Stimulated activated naive CD4-positive, alpha-beta T cell (primary cell): ENCODE measurements around the gene WASF2.

Experiments
- DNase-seq, 6 experiments: peaks; one replicate each; lab custom pipeline; 2025; lab: John Stamatoyannopoulos, UW

The WASF2 gene

DNA sequence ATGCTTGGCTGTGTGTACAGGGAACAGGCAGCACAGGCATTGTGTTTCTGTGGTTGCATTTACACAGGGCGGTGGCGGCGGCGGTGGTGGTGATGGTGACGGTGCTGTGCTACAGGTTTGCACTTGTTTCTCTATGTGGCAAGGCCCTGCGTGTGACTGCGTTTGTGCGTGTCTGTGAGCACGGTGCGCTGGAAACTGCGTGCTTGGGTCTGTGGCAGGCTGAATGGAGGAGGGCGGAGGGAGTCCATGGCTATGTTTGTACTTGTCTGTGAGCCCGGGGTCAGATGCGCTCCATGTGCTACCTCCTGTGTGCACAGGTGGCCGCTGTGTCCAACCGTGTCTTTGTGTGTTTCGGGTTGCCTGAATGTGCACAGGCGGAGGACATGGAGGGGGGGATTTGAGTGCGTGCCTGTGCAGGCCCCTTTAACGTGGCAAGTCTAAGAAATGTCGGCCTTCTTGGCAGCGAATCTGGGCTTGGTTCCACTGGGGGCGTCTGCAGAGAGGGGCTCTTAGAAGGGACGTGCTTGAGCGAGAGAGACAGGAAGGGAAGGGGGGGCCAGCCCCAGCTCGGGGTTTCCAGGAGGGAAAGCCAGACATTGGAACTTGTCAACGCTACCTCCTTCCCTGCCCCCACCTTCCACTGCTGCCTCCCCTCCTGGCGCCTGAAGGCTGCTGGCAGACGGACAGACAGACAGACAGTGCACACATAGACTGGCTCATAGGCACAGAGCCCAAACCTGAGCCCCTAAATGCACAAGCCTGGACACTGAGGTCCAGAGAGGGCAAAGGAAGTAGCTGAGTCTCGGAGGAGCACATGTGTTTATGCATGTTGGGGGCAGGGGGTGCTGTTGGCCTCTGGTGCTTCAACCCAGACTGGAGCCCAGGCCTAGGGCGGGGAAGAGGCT is 32.7 kb upstream of the WASF2 start:
- peak; percentile 56 to 81 (median 74) for DNase-seq

DNA sequence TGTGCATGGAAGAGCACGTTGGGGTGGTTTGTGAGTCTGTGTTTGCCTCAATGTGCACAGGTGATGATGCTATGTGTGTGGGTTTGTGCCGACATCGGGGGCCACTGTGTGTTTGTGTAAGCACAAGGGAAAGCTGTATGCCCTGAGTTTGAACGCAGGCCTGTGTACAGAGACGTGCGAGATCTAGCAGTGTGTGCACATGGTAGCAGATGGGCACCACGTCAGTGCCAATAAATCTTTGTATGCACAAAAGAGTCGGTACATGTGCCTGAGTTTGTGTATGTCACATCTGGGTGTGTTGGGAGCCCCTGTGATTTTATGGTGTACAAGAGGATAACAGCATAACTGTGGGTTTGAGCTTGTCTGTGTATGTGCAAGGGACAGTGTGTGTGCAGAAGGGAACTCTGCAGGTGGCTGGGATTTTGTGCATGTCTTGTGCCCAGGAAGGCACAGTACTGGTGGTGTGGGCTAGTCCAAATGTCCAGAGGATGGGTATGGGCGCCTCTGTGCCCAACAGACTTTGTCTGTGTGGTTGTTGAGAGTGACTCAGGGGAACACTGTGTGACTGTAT is 32.0 kb upstream of the WASF2 start:
- DNase-seq = peak in 1 of 6 experiments; percentile 58

DNA sequence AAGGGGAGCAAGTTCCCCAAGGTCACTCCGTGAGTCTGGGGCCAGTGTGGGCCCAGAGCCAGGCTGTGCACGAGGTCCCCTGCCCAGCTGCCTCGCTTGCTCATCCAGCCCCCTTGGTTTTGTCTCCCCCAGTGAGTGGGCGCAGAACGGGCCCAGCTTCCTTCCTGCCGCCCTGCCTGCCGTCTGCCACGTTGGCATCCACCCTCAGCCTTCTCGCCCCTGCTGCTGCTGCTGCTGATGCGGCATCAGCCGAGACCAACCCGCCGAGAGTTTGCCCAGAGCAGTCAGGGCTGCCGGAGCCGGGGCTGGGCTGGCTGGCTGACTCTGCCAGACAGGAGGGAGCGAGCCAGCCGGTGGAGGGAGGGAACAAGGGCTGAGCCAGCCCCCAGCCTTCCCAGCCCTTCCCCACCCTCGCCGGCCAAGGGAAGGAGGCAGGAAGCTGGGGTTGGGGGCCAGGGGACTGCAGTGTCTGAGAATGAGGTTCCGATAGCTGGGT is 31.4 kb upstream of the WASF2 start:
- DNase-seq = peak; percentile 22 to 54 (median 38)

DNA sequence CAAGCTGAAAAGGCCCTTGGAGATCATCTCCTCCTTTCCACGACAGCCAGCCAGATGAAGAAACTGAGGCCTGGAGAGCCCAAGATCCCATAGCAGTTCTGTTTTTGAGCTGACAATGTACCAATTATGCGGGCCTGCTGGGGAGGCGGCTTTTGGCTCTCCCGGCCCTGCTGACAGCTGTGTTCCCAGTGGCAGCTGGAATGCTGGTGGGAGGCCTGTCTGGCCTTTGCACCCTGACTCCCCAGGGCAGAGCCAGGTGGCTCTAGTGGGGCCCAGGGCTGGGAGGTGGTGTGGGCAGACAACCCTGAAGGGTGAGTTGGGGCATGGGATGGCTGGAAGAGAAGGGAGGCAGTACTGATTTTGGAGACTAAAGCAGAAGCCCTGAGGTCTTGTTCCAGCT is 30.7 kb upstream of the WASF2 start:
- DNase-seq = no peak

DNA sequence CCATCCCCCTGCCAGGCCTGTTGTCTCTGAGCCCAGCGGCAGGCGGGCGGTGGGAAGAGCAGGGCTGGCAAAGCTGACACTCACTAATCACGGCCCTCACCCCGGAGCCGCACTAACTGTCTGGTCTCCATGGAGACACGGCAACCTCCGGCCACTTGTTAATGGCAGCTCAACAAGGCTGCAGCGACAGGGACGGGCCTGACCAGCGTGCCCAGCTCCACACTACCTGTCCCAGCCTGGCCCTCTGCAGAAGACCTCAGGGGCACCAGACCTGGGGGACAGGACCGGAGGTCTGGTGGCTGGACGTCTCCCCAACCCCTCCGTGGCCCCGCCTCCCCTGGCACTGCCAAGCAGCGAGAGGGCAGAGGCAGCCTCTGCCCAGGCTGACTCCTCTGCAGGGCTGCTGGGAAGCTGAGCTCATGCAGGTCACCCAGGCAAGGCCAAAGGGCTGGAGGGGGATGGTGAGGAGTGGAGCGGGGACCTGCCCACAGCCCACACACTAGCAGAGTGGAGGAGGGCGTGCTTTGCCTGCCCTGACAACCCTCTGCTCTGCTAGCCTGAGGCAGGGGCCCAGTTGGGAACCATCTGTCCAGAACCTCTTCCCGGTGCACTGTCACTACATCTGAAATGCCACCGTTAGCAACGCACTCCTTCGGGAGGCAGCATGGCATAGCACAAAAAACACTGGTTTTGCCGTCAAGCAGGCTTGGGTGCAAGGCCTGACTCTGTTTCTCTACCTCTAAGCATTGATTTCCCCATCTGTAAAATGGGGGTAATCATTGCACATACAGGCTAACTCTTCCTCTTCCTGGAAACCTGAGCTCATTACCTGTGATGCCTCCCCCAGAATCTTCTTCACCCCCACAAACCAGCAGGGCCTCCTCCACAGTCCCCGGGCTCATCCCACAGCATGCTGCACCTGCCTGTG is 29.6 kb upstream of the WASF2 start:
- no peak for DNase-seq

DNA sequence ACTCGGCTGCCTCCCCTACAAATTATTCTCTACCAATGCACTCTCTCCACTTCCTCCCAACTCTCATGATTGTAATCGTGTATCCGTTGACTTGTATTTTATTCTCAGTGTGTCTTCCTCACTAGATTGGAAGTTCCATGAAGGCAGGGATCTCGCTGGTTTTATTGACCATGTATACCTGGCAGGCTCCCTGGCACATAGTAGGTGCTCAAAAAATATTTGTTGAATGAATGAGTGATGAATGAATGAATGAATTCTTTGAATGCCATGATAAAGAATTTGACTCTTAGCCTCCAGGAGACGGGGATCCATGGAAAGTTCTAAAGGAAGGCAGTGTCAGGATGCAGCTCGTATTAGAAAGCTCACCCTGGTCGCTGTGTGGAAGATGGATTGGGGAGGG is 28.8 kb upstream of the WASF2 start:
- DNase-seq = no peak

DNA sequence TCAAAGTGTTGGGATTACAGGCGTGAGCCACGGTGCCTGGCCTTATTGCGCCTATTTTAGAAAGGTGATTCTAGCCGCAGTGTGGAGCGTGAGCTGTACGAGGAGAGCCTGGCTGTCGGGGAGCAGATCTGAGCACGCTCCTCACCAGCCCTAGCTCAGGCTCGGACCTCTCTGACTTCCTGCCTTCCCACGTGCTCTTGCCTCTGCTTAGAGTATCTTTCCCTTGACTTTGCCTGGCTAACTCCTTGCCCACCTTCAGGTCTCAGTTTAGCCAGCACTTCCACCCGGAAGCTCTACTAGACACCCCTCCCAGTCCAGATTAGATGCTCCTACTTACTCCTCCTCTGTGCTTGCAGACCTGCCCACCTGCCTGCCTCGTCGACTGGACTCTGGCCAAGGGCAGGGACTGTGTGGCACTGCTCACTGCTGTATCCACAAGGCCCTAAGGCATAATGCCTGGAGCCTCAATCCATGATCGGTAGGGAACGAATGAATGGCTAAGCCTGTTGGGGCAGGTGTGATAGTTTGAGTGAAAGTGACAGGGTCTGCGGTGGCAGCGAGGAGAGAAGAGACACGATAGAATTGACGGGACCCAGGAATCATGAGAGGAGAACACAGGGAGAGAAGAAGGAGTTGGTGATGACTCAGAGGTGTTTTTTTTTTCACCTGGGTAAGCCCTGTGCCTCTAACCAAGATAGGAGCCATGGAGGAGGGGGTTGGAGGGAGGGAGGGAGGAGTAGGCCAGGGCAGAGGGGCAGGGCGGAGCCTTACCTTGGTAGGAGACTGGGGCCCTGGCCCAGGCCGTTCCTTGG is 28.1 kb upstream of the WASF2 start:
- no peak for DNase-seq

DNA sequence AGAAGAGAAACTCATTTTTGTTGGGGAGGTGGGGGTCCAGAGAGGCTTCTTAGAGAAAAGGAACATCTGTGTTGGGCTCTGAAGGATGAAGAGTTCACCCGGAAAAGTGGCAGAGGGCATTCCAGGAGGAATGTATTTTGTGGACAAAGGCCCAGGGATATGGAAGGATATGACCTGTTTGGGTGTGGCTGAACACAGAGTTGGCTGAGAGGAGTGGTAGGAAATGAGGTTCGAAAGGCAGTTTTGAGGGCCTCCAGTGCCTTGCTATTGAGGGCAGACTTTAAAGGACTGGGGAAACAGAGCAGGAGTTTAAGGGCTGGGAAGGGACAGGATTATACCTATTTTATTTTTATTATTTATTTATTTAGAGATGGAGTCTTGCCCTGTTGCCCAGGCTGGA is 27.3 kb upstream of the WASF2 start:
- DNase-seq = no peak

DNA sequence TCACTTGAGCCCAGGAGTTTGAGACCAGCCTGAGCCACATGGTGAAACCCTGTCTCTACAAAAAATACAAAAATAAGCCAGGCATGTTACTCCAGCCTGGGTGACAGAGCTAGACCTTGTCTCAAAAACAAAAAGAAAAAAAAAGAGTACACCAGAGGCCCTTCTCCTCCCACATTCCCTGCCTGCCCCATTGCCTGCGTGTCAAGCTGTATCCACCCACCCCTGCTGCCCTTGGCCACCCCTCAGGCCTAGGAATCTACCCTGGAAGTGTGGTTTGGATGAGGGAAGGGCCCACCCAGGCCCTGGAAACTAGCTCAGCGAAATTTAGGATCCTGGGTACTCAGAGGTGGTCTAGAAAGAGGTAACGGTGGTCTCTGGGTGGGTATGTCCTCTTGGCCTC is 25.7 kb upstream of the WASF2 start:
- no peak for DNase-seq

DNA sequence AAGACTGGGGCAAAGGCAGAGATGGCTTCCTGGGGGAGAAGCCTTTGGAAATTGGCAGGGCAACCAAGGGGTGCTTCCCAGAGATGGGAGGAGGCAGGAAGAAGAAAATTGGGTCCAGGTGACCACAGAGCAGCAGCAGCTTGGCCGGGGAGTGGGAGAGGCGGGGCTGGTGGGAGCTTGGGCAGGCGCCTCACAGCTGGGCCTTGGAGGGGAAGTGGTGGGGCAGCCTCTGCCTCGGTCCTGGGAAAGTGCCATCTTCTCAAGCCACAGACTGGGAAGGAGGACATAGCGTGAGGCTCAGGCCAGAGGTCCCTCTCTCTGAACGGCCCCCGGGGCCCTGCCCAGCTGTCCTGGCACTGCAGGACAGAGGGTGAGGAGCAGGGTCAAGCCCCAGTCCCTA is 24.0 kb upstream of the WASF2 start:
- no peak for DNase-seq

DNA sequence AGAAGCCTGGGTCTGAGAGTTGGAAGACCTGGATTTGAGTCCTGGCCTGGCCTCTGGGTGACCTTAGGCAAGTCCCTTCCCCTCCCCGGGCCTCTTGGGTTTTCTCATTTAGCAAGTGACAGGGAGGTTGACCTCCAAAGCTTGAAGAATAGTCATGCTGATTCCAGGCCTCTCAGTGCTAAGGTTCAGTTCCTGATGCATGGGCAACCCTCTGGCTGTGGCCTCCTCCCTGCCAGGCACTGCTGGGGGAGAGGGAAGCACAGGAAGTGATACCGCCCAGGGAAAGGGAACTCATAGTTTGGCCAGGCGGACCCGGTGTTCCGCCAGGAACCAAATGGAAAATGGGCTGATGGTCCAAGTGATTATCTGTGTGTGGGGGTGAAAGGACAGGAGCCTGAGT is 23.6 kb upstream of the WASF2 start:
- DNase-seq = no peak

DNA sequence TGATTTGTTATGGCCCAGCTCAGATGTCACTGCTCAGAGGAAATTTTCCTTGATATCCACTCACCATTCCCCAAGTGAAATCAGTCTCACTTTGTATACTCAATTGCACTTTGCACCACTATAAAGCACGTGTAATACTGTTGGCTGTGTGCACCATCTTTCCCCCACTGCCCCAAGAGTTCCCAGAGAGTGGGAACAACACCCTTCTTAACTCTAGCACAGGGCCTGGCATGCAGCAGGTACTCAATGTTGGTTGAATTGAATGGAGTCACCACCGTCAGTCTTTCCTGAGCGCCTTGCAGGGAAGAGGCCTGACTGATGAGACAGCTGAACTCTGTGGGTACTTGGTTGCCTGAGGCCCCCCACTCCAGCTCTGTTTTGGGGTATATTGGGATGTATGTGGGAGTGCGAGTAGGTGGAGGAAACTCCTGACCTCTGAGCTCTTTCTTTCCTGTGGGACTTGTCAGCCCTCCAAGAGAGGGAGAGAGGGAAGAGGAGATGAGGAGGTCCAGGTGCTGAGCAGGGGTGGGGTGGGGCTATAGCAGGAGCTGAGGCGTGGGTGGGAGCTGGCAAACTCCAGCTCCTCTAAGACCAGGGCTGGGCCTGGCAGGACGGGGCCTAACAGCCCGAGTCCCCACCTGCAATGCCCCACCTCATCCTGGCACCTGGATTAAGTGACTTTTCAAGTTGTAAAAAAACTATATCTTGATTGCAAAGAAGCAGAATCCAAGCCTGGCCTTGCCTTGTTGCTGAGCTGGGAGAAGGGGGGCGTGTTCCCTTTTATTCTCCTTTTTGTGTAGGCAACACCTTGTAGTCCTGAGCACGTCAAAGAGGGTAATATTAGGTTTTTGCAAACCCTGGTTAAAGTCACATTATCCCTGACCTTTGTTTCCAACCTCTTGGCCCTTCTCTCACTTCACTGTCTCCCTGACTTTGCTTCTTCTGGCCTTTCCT is 19.4 kb upstream of the WASF2 start:
- no peak for DNase-seq

DNA sequence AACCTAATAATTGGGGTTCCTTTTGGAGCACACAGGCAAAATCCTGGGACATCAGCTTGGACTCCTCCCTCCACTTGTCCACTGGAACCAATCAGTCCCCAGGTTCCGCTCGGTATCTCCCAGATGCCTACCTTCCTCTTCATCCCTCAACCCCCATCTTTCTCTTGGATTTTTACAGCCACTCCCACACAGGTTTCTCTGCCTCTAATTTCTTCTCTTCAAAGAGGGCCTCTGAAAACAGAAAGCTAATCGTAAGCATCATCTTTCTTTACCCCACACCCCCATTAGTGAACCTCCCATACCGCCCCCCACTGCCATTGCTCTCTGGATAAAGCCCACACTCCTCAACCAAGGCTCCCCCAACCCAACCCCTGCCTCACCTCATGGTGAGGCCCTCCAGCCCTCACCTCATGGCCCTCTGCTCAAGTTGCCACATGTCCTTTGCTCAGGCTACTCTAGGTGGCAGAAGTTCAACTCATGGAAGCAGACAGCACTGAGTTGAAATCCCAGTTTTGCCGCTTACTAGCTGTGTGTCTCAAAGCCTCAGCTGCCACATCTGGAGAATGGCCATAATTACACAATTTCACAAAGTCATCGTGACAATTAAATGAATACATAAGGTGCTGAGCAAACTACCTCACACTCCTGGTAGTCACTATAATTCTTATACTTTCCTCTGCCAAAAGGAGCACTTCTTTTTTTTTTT is 18.1 kb upstream of the WASF2 start:
- DNase-seq = no peak

DNA sequence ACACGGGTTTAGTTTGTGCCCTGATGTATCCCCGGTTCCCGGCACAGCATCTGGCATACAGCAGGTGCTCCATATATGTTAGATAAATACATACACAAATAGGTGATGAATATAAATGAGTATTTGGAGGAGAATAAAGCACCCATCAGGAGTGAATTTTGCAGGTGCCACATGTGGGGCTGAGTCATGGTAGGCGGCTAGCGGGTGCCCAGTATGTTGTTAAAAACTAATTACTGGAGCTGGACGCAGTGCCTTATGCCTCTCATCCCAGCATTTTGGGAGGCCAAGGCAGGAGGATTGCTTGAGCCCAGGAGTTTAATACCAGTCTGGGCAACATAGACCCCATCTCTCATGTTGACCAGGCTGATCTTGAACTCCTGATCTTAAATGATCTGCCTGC is 16.7 kb upstream of the WASF2 start:
- DNase-seq = no peak

DNA sequence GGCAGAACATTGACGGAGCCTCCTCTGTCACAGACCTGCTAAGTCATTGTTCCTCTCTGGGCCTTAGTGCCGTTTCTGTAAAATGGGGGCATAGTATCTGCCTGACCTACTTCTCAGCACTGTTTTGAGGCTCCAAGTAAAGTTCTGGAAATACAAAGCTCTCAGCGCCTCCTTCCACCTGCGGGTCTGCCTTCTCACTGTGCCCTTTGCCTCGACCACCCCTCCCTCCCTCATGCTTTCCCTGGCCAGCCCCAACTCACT is 15.4 kb upstream of the WASF2 start:
- no peak for DNase-seq

DNA sequence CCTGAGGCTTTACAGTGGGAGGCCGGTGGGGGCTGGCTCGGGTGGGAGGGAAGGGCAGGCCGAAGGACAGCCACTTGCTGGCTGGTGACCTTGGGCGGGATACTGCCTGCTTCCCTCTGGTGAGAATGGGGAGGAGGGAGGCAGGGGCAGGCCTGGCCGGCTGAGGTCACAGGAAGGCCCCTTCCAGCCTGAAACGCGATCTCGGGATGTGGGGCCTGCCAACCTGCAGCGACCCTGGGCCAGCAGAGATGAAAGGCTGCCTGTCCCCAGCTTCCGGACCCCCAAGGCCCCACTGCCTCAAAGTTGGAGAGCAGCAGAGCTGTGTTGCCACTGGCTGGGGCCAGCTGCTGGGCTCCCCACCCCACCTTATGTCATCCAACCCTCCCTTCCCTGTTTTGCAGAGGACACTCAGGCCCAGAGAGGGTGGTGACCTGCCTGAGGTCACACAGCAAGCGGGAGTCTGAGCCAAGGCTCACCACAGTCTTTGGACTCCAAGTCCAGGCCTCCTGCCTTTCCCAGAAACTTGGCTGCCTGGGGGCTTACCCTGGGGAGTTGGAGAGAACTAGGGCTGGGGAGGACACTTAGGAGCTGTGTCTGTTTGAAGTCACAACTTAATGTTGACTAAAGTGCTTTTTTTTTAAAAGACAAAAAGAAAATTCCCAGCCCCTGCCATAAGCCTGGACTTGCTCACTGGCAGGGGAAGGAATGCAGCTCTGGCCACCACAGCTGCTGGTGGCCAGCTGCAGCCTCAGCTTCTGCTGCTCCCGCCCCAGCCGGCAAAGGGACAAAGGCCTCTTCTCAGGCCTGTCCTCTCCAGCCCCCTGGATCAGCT is 14.8 kb upstream of the WASF2 start:
- no peak for DNase-seq

DNA sequence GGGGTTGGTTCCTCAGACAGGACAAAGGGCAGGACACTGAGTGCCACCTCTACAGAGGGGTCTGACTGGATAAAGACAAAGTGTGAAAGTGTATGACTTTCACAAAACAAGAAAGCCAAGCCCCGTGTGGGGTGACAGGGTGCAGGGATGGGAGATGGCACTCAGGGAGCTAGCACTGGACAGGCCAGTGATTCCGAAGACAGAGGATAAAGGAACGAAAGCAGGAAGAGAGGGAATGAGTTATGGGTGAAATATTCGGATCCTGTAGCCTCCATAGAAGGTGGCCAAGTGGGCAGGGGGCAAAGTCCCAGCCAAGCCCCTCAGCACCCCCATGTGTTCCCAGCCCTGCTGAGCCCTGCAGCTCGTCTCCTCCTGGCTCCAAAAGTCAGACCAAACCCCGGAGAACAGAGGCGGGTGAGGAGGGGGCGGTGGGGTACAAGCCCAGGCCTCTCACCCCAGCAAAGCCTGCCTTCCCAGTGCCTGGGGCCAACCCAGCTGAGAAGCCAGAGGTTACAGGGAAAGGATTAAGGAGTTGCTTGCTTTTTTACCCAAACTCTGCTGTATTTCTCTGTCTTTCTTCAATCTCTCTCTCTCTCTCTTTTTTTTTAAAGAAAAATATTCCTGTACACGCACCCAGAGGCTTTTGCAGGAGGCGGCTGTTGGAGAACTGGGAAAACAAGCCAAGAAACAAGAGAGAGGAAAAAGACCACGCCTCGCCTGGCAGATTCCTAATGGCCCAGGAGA is 14.0 kb upstream of the WASF2 start:
- no peak for DNase-seq

DNA sequence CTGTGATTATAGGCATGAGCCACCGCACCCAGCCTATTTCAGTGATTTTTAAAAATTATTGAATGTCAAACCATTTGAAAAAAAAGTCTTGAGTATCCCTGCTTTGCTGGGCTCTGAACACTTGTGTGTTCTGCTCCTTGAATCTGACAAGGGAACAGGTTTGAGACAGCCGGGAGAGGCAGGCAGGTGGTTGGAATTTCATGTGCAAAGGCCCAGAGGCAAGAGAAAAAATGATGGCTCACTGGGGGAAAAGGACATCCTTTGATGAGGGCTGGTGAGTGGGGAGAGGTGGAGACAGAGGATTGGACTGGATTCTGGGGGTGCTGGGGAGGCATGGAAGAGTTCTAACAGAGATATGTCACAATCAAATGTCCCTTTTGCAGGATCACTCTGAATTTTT is 13.1 kb upstream of the WASF2 start:
- no peak for DNase-seq
